Loucy (cell line): ENCODE data around the gene LRRN4CL.

Source experiments
- H2AFZ ChIP-seq: fragments of 200-600 bp; sonication (generic); 2 replicates; pipeline ENCODE4 v1.6.0; 2016; ENCODE audit warnings: antibody characterized with exemption, mild to moderate bottlenecking, low read length, moderate library complexity
- H3F3A ChIP-seq: fragments of 200-600 bp; 2 replicates; pipeline ENCODE4 v1.6.0; 2016; ENCODE audit warnings: antibody characterized with exemption, low read depth, mild to moderate bottlenecking
- H3K27me3 ChIP-seq: fragments of 200-600 bp; sonication (generic); 2 replicates; pipeline ENCODE4 v1.6.1; 2014; ENCODE audit warnings: low read length, mild to moderate bottlenecking; ENCODE audit not compliant: insufficient read depth, poor library complexity, severe bottlenecking
- H3K36me3 ChIP-seq: fragments of 200-600 bp; sonication (generic); 2 replicates; pipeline ENCODE4 v1.6.1; 2016; ENCODE audit warnings: low read length; ENCODE audit not compliant: insufficient read depth
- H3K4me1 ChIP-seq: fragments of 200-600 bp; sonication (generic); 2 replicates; pipeline ENCODE4 v1.5.1; 2014; ENCODE audit warnings: low read length, mild to moderate bottlenecking; ENCODE audit not compliant: insufficient read depth, poor library complexity, severe bottlenecking
- H3K4me2 ChIP-seq: fragments of 200-600 bp; sonication (generic); 2 replicates; pipeline ENCODE4 v1.6.0; 2014; ENCODE audit warnings: antibody characterized with exemption, low read length, low read depth, mild to moderate bottlenecking; ENCODE audit not compliant: poor library complexity, severe bottlenecking
- H3K4me3 ChIP-seq: fragments of 200-600 bp; sonication (generic); 2 replicates; pipeline ENCODE4 v1.5.1; 2014; ENCODE audit warnings: low read length, mild to moderate bottlenecking, mixed read lengths; ENCODE audit not compliant: poor library complexity, severe bottlenecking
- H3K79me2 ChIP-seq: fragments of 200-600 bp; sonication (generic); 2 replicates; pipeline ENCODE4 v1.6.1; 2014; ENCODE audit warnings: low read length; ENCODE audit not compliant: insufficient read depth
- H3K9ac ChIP-seq: fragments of 200-600 bp; sonication (generic); 2 replicates; pipeline ENCODE4 v1.6.0; 2014; ENCODE audit warnings: mild to moderate bottlenecking, low read depth, low read length, moderate library complexity; ENCODE audit not compliant: poor library complexity, severe bottlenecking
- H3K9me2 ChIP-seq: fragments of 200-600 bp; sonication (generic); replicated peaks from 2 replicates; pipeline ENCODE4 v1.6.1; 2016; ENCODE audit warnings: low read depth, low read length, mixed read lengths
- H3K9me3 ChIP-seq: fragments of 200-600 bp; sonication (generic); 2 replicates; pipeline ENCODE4 v1.6.1; 2014; ENCODE audit warnings: mild to moderate bottlenecking, antibody characterized with exemption, low read length, low read depth; ENCODE audit not compliant: insufficient read depth
- H4K20me1 ChIP-seq: fragments of 200-600 bp; sonication (generic); 2 replicates; pipeline ENCODE4 v1.6.0; 2014; ENCODE audit warnings: antibody characterized with exemption, low read length, mild to moderate bottlenecking; ENCODE audit not compliant: insufficient read depth, poor library complexity, severe bottlenecking
- EZH2phosphoT487 ChIP-seq: fragments of 200-600 bp; IDR thresholded peaks from 2 replicates; pipeline ENCODE4 v1.6.1; 2018; ENCODE audit warnings: antibody characterized with exemption, mild to moderate bottlenecking, moderate library complexity, borderline replicate concordance
- TF ChIP-seq, protein P1 (sequence below): fragments of 200-600 bp; sonication (generic); conservative IDR thresholded peaks from 2 replicates; pipeline ENCODE4 v1.5.1; 2014; ENCODE audit warnings: mild to moderate bottlenecking, antibody characterized with exemption, low read length

LRRN4CL gene

DNA sequence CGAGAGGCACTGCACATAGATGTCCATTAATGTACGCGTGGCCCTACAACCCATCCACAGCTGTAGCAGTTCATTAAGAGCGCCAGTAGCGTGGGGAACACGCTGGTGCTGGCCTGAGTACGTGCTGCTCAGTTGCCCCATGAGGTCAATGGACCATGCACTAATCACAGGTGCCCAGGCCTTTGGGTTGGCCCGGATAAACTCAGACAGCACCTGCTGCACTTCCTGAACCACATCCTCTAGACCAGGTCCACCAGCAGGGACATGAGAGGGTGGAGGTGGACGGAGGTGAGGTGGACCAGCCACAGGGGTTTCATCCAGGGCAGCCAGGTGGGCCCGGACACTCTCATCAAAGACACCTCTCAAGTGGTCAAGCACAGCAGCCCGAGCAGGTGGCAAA lies 39.8 kb downstream of the LRRN4CL start:
- H3K4me2 ChIP-seq, result no peak overlapping the region
- H3F3A ChIP-seq, result no peaks in the 10 kb centered on the region
- H3K27me3 ChIP-seq, result no peaks in the 10 kb centered on the region
- peaks cover 45% of the 10 kb centered on the region for H3K79me2 ChIP-seq
- no peak for TF ChIP-seq EZH2phosphoT487
- TF ChIP-seq, protein P1, sequence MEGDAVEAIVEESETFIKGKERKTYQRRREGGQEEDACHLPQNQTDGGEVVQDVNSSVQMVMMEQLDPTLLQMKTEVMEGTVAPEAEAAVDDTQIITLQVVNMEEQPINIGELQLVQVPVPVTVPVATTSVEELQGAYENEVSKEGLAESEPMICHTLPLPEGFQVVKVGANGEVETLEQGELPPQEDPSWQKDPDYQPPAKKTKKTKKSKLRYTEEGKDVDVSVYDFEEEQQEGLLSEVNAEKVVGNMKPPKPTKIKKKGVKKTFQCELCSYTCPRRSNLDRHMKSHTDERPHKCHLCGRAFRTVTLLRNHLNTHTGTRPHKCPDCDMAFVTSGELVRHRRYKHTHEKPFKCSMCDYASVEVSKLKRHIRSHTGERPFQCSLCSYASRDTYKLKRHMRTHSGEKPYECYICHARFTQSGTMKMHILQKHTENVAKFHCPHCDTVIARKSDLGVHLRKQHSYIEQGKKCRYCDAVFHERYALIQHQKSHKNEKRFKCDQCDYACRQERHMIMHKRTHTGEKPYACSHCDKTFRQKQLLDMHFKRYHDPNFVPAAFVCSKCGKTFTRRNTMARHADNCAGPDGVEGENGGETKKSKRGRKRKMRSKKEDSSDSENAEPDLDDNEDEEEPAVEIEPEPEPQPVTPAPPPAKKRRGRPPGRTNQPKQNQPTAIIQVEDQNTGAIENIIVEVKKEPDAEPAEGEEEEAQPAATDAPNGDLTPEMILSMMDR, result no peak
- H2AFZ ChIP-seq, result no peak overlapping the region
- H3K4me3 ChIP-seq, result no peak overlapping the region
- no peaks in the 10 kb centered on the region for H3K9me2 ChIP-seq
- H3K4me1 ChIP-seq, result peaks cover 22% of the 10 kb centered on the region
- peaks cover 17% of the 10 kb centered on the region for H4K20me1 ChIP-seq
- peaks cover 4% of the 10 kb centered on the region; the same call in 1 of the 2 replicates for H3K36me3 ChIP-seq
- H3K9ac ChIP-seq, result no peak overlapping the region
- H3K9me3 ChIP-seq, result no peaks in the 10 kb centered on the region

DNA sequence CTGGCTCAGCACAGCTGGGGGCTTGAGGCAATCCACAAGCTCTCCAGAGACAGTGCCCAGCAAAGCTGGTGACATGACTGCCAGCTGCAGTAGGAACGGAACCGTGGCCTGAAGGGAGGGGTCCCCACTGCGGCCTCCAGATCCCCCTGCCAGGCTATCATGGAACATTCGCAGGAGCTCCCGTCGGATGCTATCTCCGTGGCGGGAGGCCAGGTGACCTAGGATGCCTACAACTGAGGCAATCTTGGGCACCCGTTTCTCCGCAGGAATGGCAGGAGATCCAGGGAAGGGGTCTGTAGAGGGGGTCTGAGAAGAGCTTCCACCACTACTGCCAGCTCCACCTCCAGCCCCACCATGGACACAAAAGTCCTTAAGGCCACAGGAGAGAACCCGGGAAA lies 40.4 kb downstream of the LRRN4CL start:
- Histone ChIP-seq H2AFZ (no peak overlapping the region), H3K9me2 (no peaks in the 10 kb centered on the region), H3K4me1 (peaks cover 23% of the 10 kb centered on the region), H3K27me3 (no peaks in the 10 kb centered on the region), H3K79me2 (peaks cover 50% of the 10 kb centered on the region), H3K36me3 (peaks cover 4% of the 10 kb centered on the region; the same call in 1 of the 2 replicates), H4K20me1 (peaks cover 22% of the 10 kb centered on the region), H3F3A (no peaks in the 10 kb centered on the region), H3K9me3 (no peaks in the 10 kb centered on the region), H3K4me2 (no peak overlapping the region), H3K9ac (no peak overlapping the region), H3K4me3 (no peak overlapping the region)
- TF ChIP-seq EZH2phosphoT487, result no peak
- TF ChIP-seq, protein P1, result no peak

DNA sequence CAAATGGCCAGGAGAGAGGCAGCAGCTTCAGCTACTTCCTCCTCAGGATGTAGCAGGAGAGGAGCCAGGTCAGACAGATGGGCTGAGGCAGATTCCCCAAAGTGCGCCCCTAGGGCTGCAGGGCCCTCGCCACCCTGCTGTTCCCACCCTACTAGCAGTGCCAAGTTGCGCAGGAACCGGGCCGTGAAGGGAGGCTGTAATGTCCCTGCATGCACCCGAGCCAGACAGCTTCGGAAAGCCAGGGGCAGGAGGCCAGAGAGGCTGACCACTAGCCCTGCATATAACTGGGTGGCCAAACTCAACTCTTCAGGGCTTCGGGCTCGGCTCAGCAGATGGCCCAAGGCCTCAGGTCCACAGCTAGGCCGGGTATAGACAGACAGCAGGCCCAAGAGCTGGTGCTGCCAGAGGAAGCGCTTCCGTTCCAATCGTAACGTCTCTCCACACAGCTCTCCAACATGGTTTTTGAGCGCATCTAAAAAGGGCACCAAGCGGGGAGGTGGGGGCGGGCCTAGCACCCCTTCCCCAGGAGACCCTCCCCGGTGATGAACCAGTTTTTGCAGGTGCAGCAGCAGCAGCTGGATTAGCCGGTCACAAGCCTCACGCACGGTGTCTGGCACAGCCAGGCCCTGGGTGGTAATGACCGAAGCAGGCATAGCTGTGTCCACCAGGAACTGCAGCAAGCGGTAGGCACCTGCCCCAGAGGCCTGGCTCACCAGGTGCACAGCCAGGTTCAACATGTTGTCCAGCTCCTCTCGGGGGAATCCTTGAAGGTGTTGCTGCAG lies 41.0 kb downstream of the LRRN4CL start:
- Histone ChIP-seq H3K36me3 (peaks cover 4% of the 10 kb centered on the region; the same call in 1 of the 2 replicates), H3K9me2 (no peaks in the 10 kb centered on the region), H3K4me1 (peaks cover 23% of the 10 kb centered on the region), H3F3A (no peaks in the 10 kb centered on the region), H3K27me3 (no peaks in the 10 kb centered on the region), H3K9ac (no peak overlapping the region), H3K4me2 (no peak overlapping the region), H4K20me1 (peaks cover 23% of the 10 kb centered on the region), H3K4me3 (no peak overlapping the region), H3K9me3 (no peaks in the 10 kb centered on the region), H2AFZ (no peak overlapping the region), H3K79me2 (peaks cover 56% of the 10 kb centered on the region)
- no peak for TF ChIP-seq EZH2phosphoT487
- TF ChIP-seq, protein P1, result no peak
